ENCODE measurements around the gene SLC49A4. TPM values are rescaled to one million over a fixed set of nuclear protein-coding genes. Genes with fewer than 3 reads are reported as not detected.

The SLC49A4 gene
- total RNA-seq, 4 donors from 2014 or later, result 9.7 to 26.9 (median 19.4) TPM

- intact Hi-C loops (cut with DNase I; ENCODE audit: low total_unique reads), result no loop called here
- no peak for DNase-seq
- TF ChIP-seq POLR2A (IDR thresholded peaks at IDR 0.05) (no peak), CTCF (IDR thresholded peaks at IDR 0.05) (no peak)
- no peaks in the 10 kb centered on the region for H3K36me3 ChIP-seq
- H3K9me3 ChIP-seq, result no peaks in the 10 kb centered on the region
- no peak overlapping the region for H3K4me3 ChIP-seq
- no peaks in the 10 kb centered on the region for H3K27me3 ChIP-seq
- H3K4me1 ChIP-seq, result no peaks in the 10 kb centered on the region
- H3K27ac ChIP-seq, result no peak overlapping the region
Observed at GRCh38 chr3:122785231-122785630, 9.6 kb upstream of the SLC49A4 start.

GRCh38 chr3:122786066-122786465, 8.8 kb upstream of the SLC49A4 start:
- DNase-seq, result no peak
- no peak for TF ChIP-seq POLR2A (IDR thresholded peaks at IDR 0.05)
- no peak for TF ChIP-seq CTCF (IDR thresholded peaks at IDR 0.05)
- Histone ChIP-seq H3K27me3 (no peaks in the 10 kb centered on the region), H3K4me1 (no peaks in the 10 kb centered on the region), H3K4me3 (no peak overlapping the region), H3K36me3 (no peaks in the 10 kb centered on the region), H3K9me3 (no peaks in the 10 kb centered on the region), H3K27ac (no peak overlapping the region)
- intact Hi-C loops (cut with DNase I; ENCODE audit: low total_unique reads), result no loop called here

GRCh38 chr3:122787872-122788271, 7.0 kb upstream of the SLC49A4 start:
- TF ChIP-seq POLR2A (IDR thresholded peaks at IDR 0.05), result no peak
- no peak for TF ChIP-seq CTCF (IDR thresholded peaks at IDR 0.05)
- Histone ChIP-seq H3K27ac (no peak overlapping the region), H3K4me1 (no peaks in the 10 kb centered on the region), H3K4me3 (no peak overlapping the region), H3K36me3 (no peaks in the 10 kb centered on the region), H3K9me3 (no peaks in the 10 kb centered on the region), H3K27me3 (no peaks in the 10 kb centered on the region)
- intact Hi-C loops (cut with DNase I; ENCODE audit: low total_unique reads), result no loop called here
- no peak for DNase-seq

- TF ChIP-seq CTCF (IDR thresholded peaks at IDR 0.05) (no peak), POLR2A (IDR thresholded peaks at IDR 0.05) (no peak)
- H3K4me1 ChIP-seq, result no peaks in the 10 kb centered on the region
- no peak for DNase-seq
- no peak overlapping the region for H3K4me3 ChIP-seq
- H3K27ac ChIP-seq, result no peak overlapping the region
- intact Hi-C loops (cut with DNase I; ENCODE audit: low total_unique reads), result no loop called here
- no peaks in the 10 kb centered on the region for H3K36me3 ChIP-seq
- H3K27me3 ChIP-seq, result no peaks in the 10 kb centered on the region
- no peaks in the 10 kb centered on the region for H3K9me3 ChIP-seq
Observed at GRCh38 chr3:122789585-122790273, 5.1 kb upstream of the SLC49A4 start.

GRCh38 chr3:122793568-122794416, 1.1 kb upstream of the SLC49A4 start, which contains the start of gene HSPBAP1:
Gene HSPBAP1 (minus strand): TSS chr3:122793831. CDS start chr3:122793680, 151 bp downstream.
- Histone ChIP-seq H3K36me3 (no peaks in the 10 kb centered on the region), H3K4me1 (no peaks in the 10 kb centered on the region), H3K27ac (peak within 1 kb of the TSS; percentile 97 to 98), H3K4me3 (peak within 1 kb of the TSS; percentile 75 to 86), H3K9me3 (no peaks in the 10 kb centered on the region), H3K27me3 (no peaks in the 10 kb centered on the region)
- intact Hi-C loops (cut with DNase I; ENCODE audit: low total_unique reads), result no loop called here
- DNase-seq, result peak; percentile 88 to 94
- TF ChIP-seq POLR2A (IDR thresholded peaks at IDR 0.05), result peak; percentile 48 to 55
- no peak for TF ChIP-seq CTCF (IDR thresholded peaks at IDR 0.05)
